Omental fat pad (tissue), 4 donors: ENCODE results near the gene TRIM5. TPM values are rescaled to one million over a fixed set of nuclear protein-coding genes. Genes with fewer than 3 reads are reported as not detected.

Experiments used
- ATAC-seq: fragments of 150-250 bp; one replicate; pipeline ENCODE4 v1.9.1; 2016; ENCODE audit warnings: mild to moderate bottlenecking, moderate library complexity; ENCODE audit not compliant: low FRiP score
- DNase-seq: peaks from one replicate; pipeline ENCODE4 v3.0.0-alpha.2; 2019; ENCODE audit warnings: low spot score
- total RNA-seq, 4 donors: library from RNA; depleted of rRNA; stranded (reverse); fragments of >200 nt; gene quantifications; one replicate each; pipeline ENCODE4 v1.1.0, GENCODE V29; 2016
- TF ChIP-seq, protein P1 (sequence below), 3 donors: fragments of 450-650 bp; IDR thresholded peaks; one replicate each; pipeline ENCODE4 v1.5.1; 2016 to 2017; ENCODE audit warnings: antibody characterized with exemption in 3 of 3, mild to moderate bottlenecking in 3 of 3, moderate library complexity in 2 of 3

TRIM5 gene
- total RNA-seq, 4 donors from 2014 or later: 18.0 to 24.4 (median 21.1) TPM

DNA sequence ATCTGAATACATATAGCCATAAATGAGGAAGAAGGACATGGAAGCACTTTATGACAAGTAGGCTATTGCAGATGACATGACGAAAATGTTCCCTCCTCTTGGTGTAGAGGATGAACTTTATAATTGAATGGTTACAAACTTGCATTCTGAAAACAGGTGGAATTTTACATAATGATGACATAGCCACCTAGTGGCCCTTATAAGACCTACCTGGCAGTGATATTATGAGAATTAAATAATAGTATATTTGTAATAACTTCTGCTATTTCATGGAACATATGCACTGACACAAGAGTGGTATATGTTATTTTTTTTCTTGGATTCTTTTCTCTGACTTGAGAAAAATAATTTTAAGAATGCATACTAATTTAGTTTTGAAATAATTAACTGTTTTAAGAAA lies 27.6 kb upstream of the TRIM5 start:
- ATAC-seq (peak; percentile 37), DNase-seq (no peak)
- TF ChIP-seq, protein P1, sequence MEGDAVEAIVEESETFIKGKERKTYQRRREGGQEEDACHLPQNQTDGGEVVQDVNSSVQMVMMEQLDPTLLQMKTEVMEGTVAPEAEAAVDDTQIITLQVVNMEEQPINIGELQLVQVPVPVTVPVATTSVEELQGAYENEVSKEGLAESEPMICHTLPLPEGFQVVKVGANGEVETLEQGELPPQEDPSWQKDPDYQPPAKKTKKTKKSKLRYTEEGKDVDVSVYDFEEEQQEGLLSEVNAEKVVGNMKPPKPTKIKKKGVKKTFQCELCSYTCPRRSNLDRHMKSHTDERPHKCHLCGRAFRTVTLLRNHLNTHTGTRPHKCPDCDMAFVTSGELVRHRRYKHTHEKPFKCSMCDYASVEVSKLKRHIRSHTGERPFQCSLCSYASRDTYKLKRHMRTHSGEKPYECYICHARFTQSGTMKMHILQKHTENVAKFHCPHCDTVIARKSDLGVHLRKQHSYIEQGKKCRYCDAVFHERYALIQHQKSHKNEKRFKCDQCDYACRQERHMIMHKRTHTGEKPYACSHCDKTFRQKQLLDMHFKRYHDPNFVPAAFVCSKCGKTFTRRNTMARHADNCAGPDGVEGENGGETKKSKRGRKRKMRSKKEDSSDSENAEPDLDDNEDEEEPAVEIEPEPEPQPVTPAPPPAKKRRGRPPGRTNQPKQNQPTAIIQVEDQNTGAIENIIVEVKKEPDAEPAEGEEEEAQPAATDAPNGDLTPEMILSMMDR (IDR thresholded peaks at IDR 0.05): no peak

DNA sequence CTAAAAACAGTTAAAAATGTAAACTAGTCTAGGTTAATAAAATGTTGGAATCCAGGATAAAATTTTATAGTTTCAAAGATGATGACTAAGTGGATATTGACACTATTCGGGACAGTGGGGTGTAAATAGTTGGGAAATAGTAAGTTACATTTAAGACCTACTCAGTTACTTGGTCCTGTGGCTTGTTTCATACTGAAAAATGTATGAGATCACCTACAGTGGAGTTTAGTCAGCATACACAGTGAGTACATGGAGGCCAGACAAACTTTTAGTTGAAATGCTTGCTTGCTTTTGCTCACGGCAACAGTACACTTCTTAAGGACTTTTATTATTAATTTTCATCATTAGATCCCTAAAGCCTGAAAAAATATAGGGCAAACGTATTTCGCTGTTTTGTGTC lies 20.8 kb upstream of the TRIM5 start:
- DNase-seq (no peak), ATAC-seq (no peak)
- TF ChIP-seq, protein P1 (IDR thresholded peaks at IDR 0.05): no peak

DNA sequence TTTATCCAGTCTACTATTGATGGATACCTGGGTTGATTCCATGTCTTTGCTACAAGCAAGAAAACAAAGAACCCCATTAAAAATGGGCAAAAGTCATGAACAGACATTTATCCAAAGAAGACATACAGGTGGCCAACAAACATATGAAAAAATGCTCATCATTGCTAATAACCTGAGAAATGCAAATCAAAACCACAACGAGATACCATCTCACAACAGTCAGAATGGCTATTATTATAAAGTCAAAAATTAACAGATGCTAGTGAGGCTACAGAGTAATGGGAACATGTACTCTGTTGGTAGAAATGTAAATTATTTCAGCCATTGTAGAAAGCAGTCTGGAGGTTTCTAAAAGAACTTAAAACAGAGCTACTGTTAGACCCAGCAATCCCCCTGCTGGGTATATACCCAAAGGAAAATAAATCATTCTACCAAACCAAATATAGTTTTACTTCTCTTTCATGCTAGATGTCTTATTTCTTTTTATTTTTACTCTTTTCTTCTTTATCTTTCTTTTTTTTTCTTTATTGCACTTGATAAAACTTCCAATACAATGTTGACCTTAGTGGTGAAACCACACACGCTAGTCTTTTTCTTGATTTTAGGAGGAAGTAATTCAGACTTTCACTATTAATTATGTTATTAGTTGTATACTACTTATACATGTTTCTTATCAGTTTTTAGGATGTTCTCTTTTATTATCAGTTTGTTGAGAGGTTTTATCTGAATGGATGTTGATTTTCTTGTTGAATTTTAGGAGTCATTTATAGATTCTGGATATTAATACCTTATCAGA lies 19.1 kb upstream of the TRIM5 start:
- TF ChIP-seq, protein P1 (IDR thresholded peaks at IDR 0.05): no peak
- ATAC-seq (no peak), DNase-seq (no peak)

DNA sequence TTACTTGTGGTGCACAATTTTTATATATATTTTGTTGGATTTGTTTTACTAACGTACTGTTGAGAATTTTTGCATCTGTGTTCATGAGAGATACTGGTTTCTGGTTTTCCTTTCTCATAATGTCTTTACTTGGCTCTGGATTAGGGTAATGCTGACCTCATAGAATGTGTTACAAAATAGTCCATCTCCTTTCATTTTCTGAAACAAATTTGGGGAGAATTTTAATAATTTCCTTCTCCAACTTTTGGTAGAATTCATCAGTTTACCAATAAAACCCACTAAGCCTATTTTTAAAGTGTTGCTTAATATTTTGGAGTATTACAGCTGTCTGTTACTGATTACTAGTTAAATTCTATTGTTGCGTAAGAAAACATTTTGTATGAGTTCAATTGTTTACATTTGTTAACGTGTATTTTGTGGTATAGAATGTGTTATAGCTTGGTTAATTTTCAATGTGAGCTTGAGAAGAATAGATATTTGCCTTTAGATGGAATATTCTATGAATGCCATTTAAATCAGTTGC lies 16.2 kb upstream of the TRIM5 start:
- ATAC-seq: no peak
- DNase-seq: no peak
- TF ChIP-seq, protein P1 (IDR thresholded peaks at IDR 0.05): no peak

DNA sequence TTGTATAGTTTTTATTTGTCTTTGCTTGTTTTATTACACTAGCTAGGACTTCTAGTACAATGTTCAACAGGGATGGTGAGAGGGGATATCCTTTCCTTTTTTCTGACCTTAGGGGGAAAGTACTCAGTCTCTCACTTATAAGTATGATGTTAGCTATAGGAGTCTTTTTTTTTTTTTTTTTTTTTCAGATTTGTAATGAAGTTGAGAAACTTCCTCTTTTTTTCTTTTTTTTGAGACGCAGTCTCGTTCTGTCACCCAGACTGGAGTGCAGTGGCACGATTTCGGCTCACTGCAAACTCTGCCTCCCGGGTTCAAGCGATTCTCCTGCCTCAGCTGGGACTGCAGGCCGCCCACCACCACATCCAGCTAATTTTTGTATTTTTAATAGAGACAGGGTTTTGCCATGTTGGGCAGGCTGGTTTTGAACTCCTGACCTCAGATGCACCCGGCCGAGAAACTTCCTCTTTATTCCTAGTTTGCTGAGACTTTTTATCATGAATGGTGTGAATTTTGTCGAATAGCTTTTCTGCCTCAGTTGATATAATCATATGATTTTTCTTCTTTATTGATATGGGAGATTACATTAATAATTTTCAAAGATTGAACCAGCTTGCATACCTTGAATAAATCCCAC lies 15.7 kb upstream of the TRIM5 start:
- TF ChIP-seq, protein P1 (IDR thresholded peaks at IDR 0.05): no peak
- no peak for DNase-seq
- no peak for ATAC-seq

DNA sequence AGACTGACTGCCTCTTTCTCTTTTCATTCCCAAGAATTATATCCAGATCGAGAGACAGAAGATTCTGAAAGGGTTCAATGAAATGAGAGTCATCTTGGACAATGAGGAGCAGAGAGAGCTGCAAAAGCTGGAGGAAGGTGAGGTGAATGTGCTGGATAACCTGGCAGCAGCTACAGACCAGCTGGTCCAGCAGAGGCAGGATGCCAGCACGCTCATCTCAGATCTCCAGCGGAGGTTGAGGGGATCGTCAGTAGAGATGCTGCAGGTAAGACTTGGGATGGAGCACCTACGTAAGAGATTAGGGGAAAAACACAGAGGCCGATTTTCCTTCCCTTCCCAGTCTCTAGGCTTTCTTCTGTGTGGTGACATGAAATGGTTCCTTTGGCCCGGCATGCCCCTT lies 13.4 kb upstream of the TRIM5 start:
- TF ChIP-seq, protein P1 (IDR thresholded peaks at IDR 0.05): no peak
- no peak for ATAC-seq
- no peak for DNase-seq
